ENCODE results near the gene HMX1. TPM values are rescaled to one million over a fixed set of nuclear protein-coding genes. Genes with fewer than 3 reads are reported as not detected.
A peak's percentile ranks its signal among the peaks of the same experiment; 100 is the strongest.

HMX1 gene
- total and polyA plus RNA-seq, 2 experiments from 2014 or later = not detected

- Histone ChIP-seq H3K27me3 (peaks cover 90% of the 10 kb centered on the region), H4K20me1 (ENCODE audit: insufficient read depth, poor library complexity, severe bottlenecking) (no peaks in the 10 kb centered on the region), H2AFZ (no peak overlapping the region), H3K36me3 (replicated peaks; ENCODE audit: insufficient read depth, low read depth) (no peaks in the 10 kb centered on the region), H3K27ac (no peak overlapping the region), H3K4me2 (no peak overlapping the region), H3K9me2 (replicated peaks; ENCODE audit: insufficient read depth) (no peaks in the 10 kb centered on the region), H3K4me3 (no peak overlapping the region), H3K79me2 (no peaks in the 10 kb centered on the region), H3K4me1 (ENCODE audit: insufficient read depth) (no peaks in the 10 kb centered on the region), H3K9me3 (ENCODE audit: low read depth) (no peaks in the 10 kb centered on the region)
- WGBS (ENCODE audit: low lambda C conversion rate, missing lambda C conversion rate) = 61% methylated on average over 19 of the region's 19 CpGs
- no peak for DNase-seq (ENCODE audit: low spot score)
- TF ChIP-seq CTCF (IDR thresholded peaks at IDR 0.05; ENCODE audit: poor library complexity) = no peak
- TF ChIP-seq EZH2 (IDR thresholded peaks at IDR 0.05; ENCODE audit: borderline replicate concordance) = no peak
- no peak for TF ChIP-seq EZH2phosphoT487 (IDR thresholded peaks at IDR 0.05; ENCODE audit: low read depth, severe bottlenecking, unreplicated experiment)
Observed at GRCh38 chr4:8874896-8875680, 3.4 kb upstream of the HMX1 start.

- H4K20me1 ChIP-seq (ENCODE audit: insufficient read depth, poor library complexity, severe bottlenecking) = no peaks in the 10 kb centered on the region
- H3K4me1 ChIP-seq (ENCODE audit: insufficient read depth) = no peaks in the 10 kb centered on the region
- TF ChIP-seq EZH2phosphoT487 (IDR thresholded peaks at IDR 0.05; ENCODE audit: low read depth, severe bottlenecking, unreplicated experiment) (no peak), CTCF (IDR thresholded peaks at IDR 0.05; ENCODE audit: poor library complexity) (no peak), EZH2 (IDR thresholded peaks at IDR 0.05; ENCODE audit: borderline replicate concordance) (no peak)
- no peaks in the 10 kb centered on the region for H3K9me2 ChIP-seq (replicated peaks; ENCODE audit: insufficient read depth)
- no peak overlapping the region for H3K4me2 ChIP-seq
- H3K27me3 ChIP-seq = peaks cover 90% of the 10 kb centered on the region
- DNase-seq (ENCODE audit: low spot score) = no peak
- H3K36me3 ChIP-seq (replicated peaks; ENCODE audit: insufficient read depth, low read depth) = no peaks in the 10 kb centered on the region
- H3K9me3 ChIP-seq (ENCODE audit: low read depth) = no peaks in the 10 kb centered on the region
- no peaks in the 10 kb centered on the region for H3K79me2 ChIP-seq
- no peak overlapping the region for H3K27ac ChIP-seq
- no peak overlapping the region for H3K4me3 ChIP-seq
- WGBS (ENCODE audit: low lambda C conversion rate, missing lambda C conversion rate) = 19% methylated on average over 63 of the region's 71 CpGs
- no peak overlapping the region for H2AFZ ChIP-seq
Observed at GRCh38 chr4:8874003-8874895, 2.6 kb upstream of the HMX1 start.

- H3K9me2 ChIP-seq (replicated peaks; ENCODE audit: insufficient read depth) = no peaks in the 10 kb centered on the region
- H3K4me2 ChIP-seq = peak overlapping the region; percentile 66
- WGBS (ENCODE audit: low lambda C conversion rate, missing lambda C conversion rate) = 13% methylated on average over 55 of the region's 55 CpGs
Observed at GRCh38 chr4:8872402-8873291, 1.0 kb upstream of the HMX1 start.

More at GRCh38 chr4:8872402-8873291, 1.0 kb upstream of the HMX1 start:
- Histone ChIP-seq H3K27ac (no peak overlapping the region), H3K9me3 (ENCODE audit: low read depth) (no peaks in the 10 kb centered on the region), H2AFZ (no peak overlapping the region), H3K4me3 (no peak overlapping the region), H3K79me2 (no peaks in the 10 kb centered on the region), H3K27me3 (peaks cover 90% of the 10 kb centered on the region), H4K20me1 (ENCODE audit: insufficient read depth, poor library complexity, severe bottlenecking) (no peaks in the 10 kb centered on the region), H3K36me3 (replicated peaks; ENCODE audit: insufficient read depth, low read depth) (no peaks in the 10 kb centered on the region), H3K4me1 (ENCODE audit: insufficient read depth) (no peaks in the 10 kb centered on the region)
- DNase-seq (ENCODE audit: low spot score) = no peak
- TF ChIP-seq EZH2 (IDR thresholded peaks at IDR 0.05; ENCODE audit: borderline replicate concordance) (peak; percentile 88), EZH2phosphoT487 (IDR thresholded peaks at IDR 0.05; ENCODE audit: low read depth, severe bottlenecking, unreplicated experiment) (no peak), CTCF (IDR thresholded peaks at IDR 0.05; ENCODE audit: poor library complexity) (no peak)

Measured in hepatocyte (in vitro differentiated cells).